Heart left ventricle (tissue), 13 donors: ENCODE data around the gene ATXN7L1.

ENCODE experiments used
- POLR2A ChIP-seq, 2 donors: fragments of 450-650 bp; IDR thresholded peaks; one replicate each; pipeline ENCODE4 v1.6.1; 2017; ENCODE audit warnings: antibody characterized with exemption in 2 of 2, mild to moderate bottlenecking in 2 of 2, moderate library complexity in 2 of 2
- TF ChIP-seq, protein P1 (sequence below), 12 donors: fragments of 200-600 bp; sonication (generic) in 4 of 12; IDR thresholded peaks; one replicate each; pipeline versions ENCODE4 v1.5.0 to v1.8.0; 2018 to 2022; ENCODE audit warnings: antibody characterized with exemption in 12 of 12, mild to moderate bottlenecking in 5 of 12
- donor health status: ischemic (EF 13 %, LVEDD 7.1; RV severe dilation, severe dysfunction).
- donor health status: DM: no; HTN: yes; CAD: no.
- donor health status: DM: no; HTN: no; CAD: no.
- donor health status: ischemic (EF 25% LVEDD 6.9; RV normal size, moderate dysfunction).
- donor health status: ischemic (EF 25% LVEDD 5.7; RV mildly dilated, moderate dysfunction).
- donor health status: ischemic (EF 35%, LVEDD 5.7; RV mildly dilated, moderate dysfunction).
- donor health status: nonischemic (EF 11% LVEDD 7.7; RV severe dilation, severe dysfunction).
- donor health status: DM: yes; HTN: yes; CAD: no.
- donor health status: PGD.
- donor health status: ischemic (EF 29% LVEDD 5.4; RV normal size, mild dysfunction).
- donor health status: nonischemic (EF 23%, LVEDD 6.1; RV moderate dilation, normal function).

DNA sequence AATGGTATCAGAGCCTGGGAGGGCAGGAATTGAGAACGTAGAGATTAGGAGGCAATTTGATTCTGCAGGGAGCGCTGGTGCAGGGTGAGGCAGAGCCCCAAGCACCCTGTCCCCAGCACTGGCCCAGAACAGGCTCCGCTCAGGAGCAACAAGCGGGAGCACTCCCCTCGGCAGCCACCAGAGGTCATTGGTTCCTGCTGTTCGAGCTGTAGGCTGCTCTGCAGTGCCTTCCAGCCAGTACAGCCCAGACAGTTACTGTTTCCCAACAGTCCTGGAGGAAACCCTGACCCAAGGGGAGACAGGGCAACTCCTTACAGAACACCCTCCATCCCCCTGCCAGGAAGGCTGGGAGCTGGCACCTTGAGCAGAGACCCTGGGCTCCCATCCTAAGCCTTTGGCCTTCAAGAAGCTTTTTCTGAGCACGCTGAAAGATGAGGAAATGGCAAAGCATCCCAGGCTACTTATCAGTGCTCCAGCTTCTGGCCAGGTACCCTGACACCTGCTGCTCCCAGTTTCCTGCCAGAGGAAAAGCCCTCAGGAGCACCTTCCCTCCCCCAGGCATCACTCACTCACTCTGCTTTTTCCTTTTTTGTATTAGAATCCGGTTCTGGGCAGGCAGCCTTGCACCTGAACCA lies 223.9 kb downstream of the ATXN7L1 start:
- TF ChIP-seq, protein P1, sequence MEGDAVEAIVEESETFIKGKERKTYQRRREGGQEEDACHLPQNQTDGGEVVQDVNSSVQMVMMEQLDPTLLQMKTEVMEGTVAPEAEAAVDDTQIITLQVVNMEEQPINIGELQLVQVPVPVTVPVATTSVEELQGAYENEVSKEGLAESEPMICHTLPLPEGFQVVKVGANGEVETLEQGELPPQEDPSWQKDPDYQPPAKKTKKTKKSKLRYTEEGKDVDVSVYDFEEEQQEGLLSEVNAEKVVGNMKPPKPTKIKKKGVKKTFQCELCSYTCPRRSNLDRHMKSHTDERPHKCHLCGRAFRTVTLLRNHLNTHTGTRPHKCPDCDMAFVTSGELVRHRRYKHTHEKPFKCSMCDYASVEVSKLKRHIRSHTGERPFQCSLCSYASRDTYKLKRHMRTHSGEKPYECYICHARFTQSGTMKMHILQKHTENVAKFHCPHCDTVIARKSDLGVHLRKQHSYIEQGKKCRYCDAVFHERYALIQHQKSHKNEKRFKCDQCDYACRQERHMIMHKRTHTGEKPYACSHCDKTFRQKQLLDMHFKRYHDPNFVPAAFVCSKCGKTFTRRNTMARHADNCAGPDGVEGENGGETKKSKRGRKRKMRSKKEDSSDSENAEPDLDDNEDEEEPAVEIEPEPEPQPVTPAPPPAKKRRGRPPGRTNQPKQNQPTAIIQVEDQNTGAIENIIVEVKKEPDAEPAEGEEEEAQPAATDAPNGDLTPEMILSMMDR (IDR thresholded peaks at IDR 0.05): peak; percentile 81 to 91 (median 86)
- TF ChIP-seq POLR2A (IDR thresholded peaks at IDR 0.05): no peak
